Endothelial cell of umbilical vein (primary cell): ENCODE data around the gene SPTBN5. TPM values are rescaled to one million over a fixed set of nuclear protein-coding genes. Genes with fewer than 3 reads are reported as not detected.

Experiments
- BruUV-seq: library from RNA; stranded (reverse); fragments of 400-500 nt; replicated peaks from 2 replicates; lab custom pipeline; 2021; lab: Mats Ljungman, UMichigan
- CTCF ChIA-PET: fragments of 300-600, 350-600 bp; sonication (Branson Sonifier 250); formaldehyde crosslinking; loops from one replicate; lab custom pipeline; 2021; ENCODE audit warnings: antibody characterized with exemption, inconsistent platforms; lab: Charles Lee
- POLR2A ChIA-PET: fragments of 300-600, 350-600 bp; sonication (Branson Sonifier 250); formaldehyde crosslinking; loops from one replicate; lab custom pipeline; 2021; ENCODE audit warnings: antibody characterized with exemption, inconsistent platforms; lab: Charles Lee
- DNase-seq: peaks from one replicate; pipeline ENCODE4 v3.0.0-alpha.2; 2011; ENCODE audit warnings: low read depth, low spot score
- FAIRE-seq: peaks from 2 replicates; lab custom pipeline; 2011; peaks lifted over from hg19 to GRCh38; lab: Jason Lieb, UNC
- H2AFZ ChIP-seq: 2 replicates; pipeline ENCODE4 v1.6.0; 2012; ENCODE audit warnings: low read depth, low read length, control low read depth, inconsistent platforms
- H3K27ac ChIP-seq: 2 replicates; pipeline ENCODE4 v1.5.1; 2011; ENCODE audit warnings: low read depth, mild to moderate bottlenecking, control low read depth, low read length, moderate library complexity; ENCODE audit not compliant: insufficient read depth
- H3K27me3 ChIP-seq, 2 experiments: 2 replicates each; pipeline versions ENCODE4 v1.6.0 to v1.6.1; 2011; ENCODE audit warnings: low read length in 2 of 2, mixed read lengths in 1 of 2; ENCODE audit not compliant: control insufficient read depth in 2 of 2, insufficient read depth in 2 of 2
- H3K36me3 ChIP-seq, 2 experiments: 2 replicates in 1 of 2; 3 replicates in 1 of 2; pipeline ENCODE4 v1.5.1; 2011; ENCODE audit warnings: low read length in 2 of 2, mild to moderate bottlenecking in 1 of 2, moderate library complexity in 1 of 2; ENCODE audit not compliant: control insufficient read depth in 2 of 2, insufficient read depth in 2 of 2; ENCODE audit errors: extremely low read depth in 1 of 2
- H3K4me1 ChIP-seq: 3 replicates; pipeline ENCODE4 v1.5.1; 2011; ENCODE audit warnings: mild to moderate bottlenecking, low read length; ENCODE audit not compliant: control insufficient read depth, insufficient read depth; ENCODE audit errors: extremely low read depth
- H3K4me2 ChIP-seq: 2 replicates; pipeline ENCODE4 v1.6.1; 2011; ENCODE audit warnings: low read length, control low read depth, mixed read lengths; ENCODE audit not compliant: insufficient read depth
- H3K4me3 ChIP-seq, 3 experiments: fragments of 200-600 bp in 1 of 3; sonication (generic), shearing (Covaris generic) in 1 of 3; replicated peaks in 1 of 3; 2 replicates each; pipeline ENCODE4 v1.5.1; 2011 to 2016; ENCODE audit warnings: control low read depth in 3 of 3, low read length in 3 of 3, mild to moderate bottlenecking in 2 of 3, inconsistent platforms in 1 of 3, low read depth in 1 of 3, moderate library complexity in 1 of 3; ENCODE audit not compliant: insufficient read depth in 1 of 3
- H3K79me2 ChIP-seq: 2 replicates; pipeline ENCODE4 v1.6.0; 2012; ENCODE audit warnings: low read length, inconsistent platforms; ENCODE audit not compliant: control insufficient read depth, insufficient read depth
- H3K9ac ChIP-seq: replicated peaks from 2 replicates; pipeline ENCODE3; 2011; ENCODE audit warnings: low read length, control low read depth; ENCODE audit not compliant: insufficient read depth; ENCODE audit errors: extremely low read depth
- H3K9me1 ChIP-seq: replicated peaks from 3 replicates; pipeline ENCODE4 v1.6.0; 2011; ENCODE audit warnings: mild to moderate bottlenecking, low read length; ENCODE audit not compliant: control insufficient read depth, insufficient read depth; ENCODE audit errors: extremely low read depth
- H3K9me3 ChIP-seq: replicated peaks from 2 replicates; pipeline ENCODE4 v1.5.1; 2012; ENCODE audit warnings: low read length, inconsistent platforms; ENCODE audit not compliant: control insufficient read depth, insufficient read depth
- H4K20me1 ChIP-seq: replicated peaks from 2 replicates; pipeline ENCODE3; 2011; ENCODE audit warnings: mild to moderate bottlenecking, low read length; ENCODE audit not compliant: control insufficient read depth, insufficient read depth; ENCODE audit errors: extremely low read depth
- EZH2 ChIP-seq: IDR thresholded peaks from 2 replicates; pipeline ENCODE4 v1.6.1; 2012; ENCODE audit warnings: borderline replicate concordance, low read depth, mild to moderate bottlenecking, moderate library complexity, low read length, inconsistent platforms; ENCODE audit not compliant: severe bottlenecking
- FOS ChIP-seq: IDR thresholded peaks from 2 replicates; pipeline ENCODE4 v1.6.1; 2011; ENCODE audit warnings: mild to moderate bottlenecking, low read length, moderate library complexity, borderline replicate concordance; ENCODE audit not compliant: insufficient read depth
- GATA2 ChIP-seq: IDR thresholded peaks from 2 replicates; pipeline ENCODE4 v1.7.0; 2011; ENCODE audit warnings: low read depth, mild to moderate bottlenecking, moderate library complexity, mixed read lengths, low read length; ENCODE audit not compliant: insufficient read length, insufficient read depth
- JUN ChIP-seq: IDR thresholded peaks from 2 replicates; pipeline ENCODE4 v1.6.1; 2011; ENCODE audit warnings: borderline replicate concordance, low read depth; ENCODE audit not compliant: insufficient read length, insufficient read depth
- MYC ChIP-seq: IDR thresholded peaks from one replicate; pipeline ENCODE4 v1.6.1; 2011; ENCODE audit warnings: mild to moderate bottlenecking, low read depth, low read length
- POLR2A ChIP-seq: IDR thresholded peaks from 2 replicates; pipeline ENCODE4 v1.6.1; 2012; ENCODE audit warnings: low read depth, mild to moderate bottlenecking, control low read depth, low read length
- POLR2AphosphoS5 ChIP-seq: IDR thresholded peaks from 2 replicates; pipeline ENCODE4 v1.6.1; 2012; ENCODE audit warnings: low read depth, mild to moderate bottlenecking, control low read depth, low read length, moderate library complexity; ENCODE audit not compliant: insufficient read depth
- dilution Hi-C: fragments of 300-500 bp; cut with MboI; formaldehyde crosslinking; loops from one replicate; pipeline ENCODE4 v1.15.0; 2019; ENCODE audit warnings: low sequenced_read_pairs; ENCODE audit not compliant: extremely low pct_ligation_motif_present
- intact Hi-C: fragments of 100-400 bp; cut with micrococcal nuclease; formaldehyde crosslinking; loops from one replicate; pipeline ENCODE4 v1.10.0; 2022
- polyA plus RNA-seq, 4 experiments: library from polyadenylated mRNA; depleted of rRNA in 3 of 4; stranded (reverse) in 3 of 4; unstranded in 1 of 4; fragments of >200 nt; gene quantifications; 2 replicates each; pipeline versions ENCODE4 v1.2.1 to v1.2.3, GENCODE V29; 2011 to 2012; ENCODE audit warnings: missing spikeins in 1 of 4
- total RNA-seq: library from RNA; stranded (reverse); gene quantifications from 2 replicates; pipeline ENCODE4 v1.2.3, GENCODE V29; 2021
- TF ChIP-seq, protein P1 (sequence below): IDR thresholded peaks from 2 replicates; pipeline ENCODE4 v1.6.1; 2011; ENCODE audit not compliant: insufficient read depth, insufficient read length
- TF ChIP-seq, protein P2 (sequence below), 2 donors: IDR thresholded peaks; 1 replicate in 1 of 2; 2 replicates in 1 of 2; pipeline ENCODE4 v1.5.1; 2011; ENCODE audit warnings: low read length in 2 of 2, mild to moderate bottlenecking in 2 of 2, moderate library complexity in 2 of 2, control low read depth in 1 of 2, inconsistent platforms in 1 of 2, low read depth in 1 of 2; ENCODE audit not compliant: insufficient read depth in 1 of 2; ENCODE audit errors: extremely low read depth in 1 of 2

SPTBN5 gene
- total and polyA plus RNA-seq, 2 donors (not counting 3 experiments of a cell fraction or from before 2014, with no cell fraction given): 12.0 to 19.0 TPM

DNA sequence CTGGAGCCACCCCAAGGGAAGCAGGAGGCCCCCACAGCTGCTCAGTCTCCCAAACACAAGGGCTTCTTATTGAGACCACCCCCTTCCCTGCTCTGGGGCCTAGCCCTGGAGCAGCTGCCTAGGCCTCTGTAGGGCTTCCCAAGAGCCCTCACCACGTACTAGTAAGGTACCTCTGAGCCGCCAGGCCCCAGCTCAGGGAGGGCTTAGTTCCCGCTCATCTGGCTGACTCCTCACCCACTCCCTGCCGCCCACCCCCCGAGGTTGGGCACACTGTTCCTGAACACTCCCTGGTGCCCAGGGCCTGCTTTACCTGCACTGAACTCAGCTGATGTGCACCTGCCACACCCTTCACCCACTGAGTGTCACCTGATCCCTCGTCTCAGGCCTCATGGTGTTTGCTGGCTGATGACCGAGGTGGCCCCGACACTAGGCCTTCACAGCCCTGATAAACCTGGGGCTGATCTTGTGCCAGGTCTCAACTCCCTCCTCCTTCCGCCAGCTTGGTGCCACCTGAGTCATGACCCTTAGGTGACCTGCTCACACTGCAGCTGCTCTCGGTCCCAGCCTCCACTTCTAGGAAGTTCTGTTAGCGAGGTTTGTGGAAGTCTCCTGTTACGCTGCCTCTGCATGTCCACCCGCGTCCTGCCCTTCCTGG, 18.0 kb upstream of the SPTBN5 start:
- H3K4me1 ChIP-seq: peaks cover 2% of the 10 kb centered on the region
- H3K9me1 ChIP-seq: no peaks in the 10 kb centered on the region
- DNase-seq (no peak), FAIRE-seq (no peak)
- H3K79me2 ChIP-seq: peaks cover 87% of the 10 kb centered on the region
- no peaks in the 10 kb centered on the region for H3K9me3 ChIP-seq
- peaks cover 39 to 41% of the 10 kb centered on the region in 2 experiments for H3K36me3 ChIP-seq
- POLR2A ChIA-PET: no interaction called here
- H4K20me1 ChIP-seq: no peaks in the 10 kb centered on the region
- H3K9ac ChIP-seq: no peak overlapping the region
- H2AFZ ChIP-seq: no peak overlapping the region
- TF ChIP-seq JUN (no peak), EZH2 (no peak), POLR2A (no peak), MYC (no peak), FOS (no peak), POLR2AphosphoS5 (no peak), GATA2 (no peak)
- TF ChIP-seq, protein P1, sequence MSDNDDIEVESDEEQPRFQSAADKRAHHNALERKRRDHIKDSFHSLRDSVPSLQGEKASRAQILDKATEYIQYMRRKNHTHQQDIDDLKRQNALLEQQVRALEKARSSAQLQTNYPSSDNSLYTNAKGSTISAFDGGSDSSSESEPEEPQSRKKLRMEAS: no peak
- TF ChIP-seq, protein P2, sequence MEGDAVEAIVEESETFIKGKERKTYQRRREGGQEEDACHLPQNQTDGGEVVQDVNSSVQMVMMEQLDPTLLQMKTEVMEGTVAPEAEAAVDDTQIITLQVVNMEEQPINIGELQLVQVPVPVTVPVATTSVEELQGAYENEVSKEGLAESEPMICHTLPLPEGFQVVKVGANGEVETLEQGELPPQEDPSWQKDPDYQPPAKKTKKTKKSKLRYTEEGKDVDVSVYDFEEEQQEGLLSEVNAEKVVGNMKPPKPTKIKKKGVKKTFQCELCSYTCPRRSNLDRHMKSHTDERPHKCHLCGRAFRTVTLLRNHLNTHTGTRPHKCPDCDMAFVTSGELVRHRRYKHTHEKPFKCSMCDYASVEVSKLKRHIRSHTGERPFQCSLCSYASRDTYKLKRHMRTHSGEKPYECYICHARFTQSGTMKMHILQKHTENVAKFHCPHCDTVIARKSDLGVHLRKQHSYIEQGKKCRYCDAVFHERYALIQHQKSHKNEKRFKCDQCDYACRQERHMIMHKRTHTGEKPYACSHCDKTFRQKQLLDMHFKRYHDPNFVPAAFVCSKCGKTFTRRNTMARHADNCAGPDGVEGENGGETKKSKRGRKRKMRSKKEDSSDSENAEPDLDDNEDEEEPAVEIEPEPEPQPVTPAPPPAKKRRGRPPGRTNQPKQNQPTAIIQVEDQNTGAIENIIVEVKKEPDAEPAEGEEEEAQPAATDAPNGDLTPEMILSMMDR (IDR thresholded peaks at IDR 0.05; ENCODE audit: extremely low read depth in 1 of 2, insufficient read depth in 1 of 2, low read depth in 1 of 2, low read length in 2 of 2): no peak
- intact Hi-C loops: loop anchor here (10.0 kb wide), 1 partner anchor 143 kb away; no protein-coding TSS in a partner anchor
- dilution Hi-C loops: no loop called here
- H3K4me2 ChIP-seq: no peak overlapping the region
- H3K27ac ChIP-seq: no peak overlapping the region
- CTCF ChIA-PET: no interaction called here
- no TSS peak for BruUV-seq
- H3K27me3 ChIP-seq: no peaks in the 10 kb centered on the region
- no peak overlapping the region for H3K4me3 ChIP-seq
